ENCODE data around the gene PNPLA6.

DNA sequence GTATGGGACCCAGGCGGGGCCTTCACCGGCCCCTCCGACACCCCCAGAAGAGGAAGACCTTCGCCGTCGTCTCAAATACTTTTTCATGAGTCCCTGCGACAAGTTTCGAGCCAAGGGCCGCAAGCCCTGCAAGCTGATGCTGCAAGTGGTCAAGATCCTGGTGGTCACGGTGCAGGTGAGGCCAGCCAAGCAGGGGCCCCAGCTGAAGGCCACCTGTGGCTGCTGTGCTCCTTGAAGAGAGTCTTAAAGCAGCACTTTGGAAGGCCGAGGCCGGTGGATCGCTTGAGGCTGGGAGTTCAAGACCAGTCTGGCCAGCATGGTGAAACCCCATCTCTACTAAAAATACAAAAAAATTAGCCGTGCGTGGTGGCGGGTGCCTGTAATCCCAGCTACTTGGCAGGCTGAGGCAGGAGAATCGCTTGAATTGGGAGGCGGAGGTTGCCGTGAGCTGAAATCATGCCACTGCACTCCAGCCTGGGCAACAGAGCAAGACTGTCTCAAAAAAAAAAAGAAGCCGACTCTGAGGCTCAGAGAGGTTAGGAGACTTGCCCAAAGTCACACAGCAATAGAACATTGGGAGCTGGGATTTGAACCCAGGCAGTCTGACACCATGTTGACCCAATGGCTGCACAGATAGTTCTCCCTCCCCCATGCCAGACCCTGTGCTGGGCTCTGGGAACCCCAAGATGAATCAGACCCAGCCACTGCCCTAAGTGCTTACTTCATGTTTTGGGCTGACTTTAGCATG lies 10.4 kb upstream of the PNPLA6 start:
- TF ChIP-seq CTCF (IDR thresholded peaks at IDR 0.05) (no peak), POLR2A (IDR thresholded peaks at IDR 0.05) (no peak)

Data from right lobe of liver (tissue), 4 donors.